HUES48 (cell line): ENCODE measurements around the gene RGL1.
A peak's percentile ranks its signal among the peaks of the same experiment; 100 is the strongest.
"Not testable (repeated sequence)": the region's sequence is repeated elsewhere in the genome, so short reads cannot be mapped to it uniquely, and the experiment has no call there.

Experiments
- H3K27ac ChIP-seq: one replicate; pipeline ENCODE4 v1.7.0; 2013; ENCODE audit warnings: low read depth, low read length, inconsistent platforms
- H3K27me3 ChIP-seq: 2 replicates; pipeline ENCODE4 v1.6.1; 2013; ENCODE audit warnings: mild to moderate bottlenecking, low read length; ENCODE audit not compliant: control insufficient read depth, insufficient read depth
- H3K36me3 ChIP-seq: 2 replicates; pipeline ENCODE4 v1.6.1; 2013; ENCODE audit warnings: low read length; ENCODE audit not compliant: control insufficient read depth, insufficient read depth
- H3K4me1 ChIP-seq: 2 replicates; pipeline ENCODE4 v1.6.1; 2013; ENCODE audit warnings: mild to moderate bottlenecking, low read length; ENCODE audit not compliant: control insufficient read depth, insufficient read depth
- H3K4me3 ChIP-seq: 2 replicates; pipeline ENCODE4 v1.5.1; 2013; ENCODE audit warnings: mild to moderate bottlenecking, low read depth, low read length
- H3K9ac ChIP-seq: 2 replicates; pipeline ENCODE4 v1.6.1; 2013; ENCODE audit warnings: mild to moderate bottlenecking, low read depth, low read length, moderate library complexity
- H3K9me3 ChIP-seq: 2 replicates; pipeline ENCODE4 v1.6.1; 2013; ENCODE audit warnings: low read length; ENCODE audit not compliant: control insufficient read depth, insufficient read depth

The RGL1 gene

GRCh38 chr1:183785921-183786320, 19.0 kb upstream of the RGL1 start:
- H3K4me1 ChIP-seq = not testable (repeated sequence)

GRCh38 chr1:183787704-183788103, 17.2 kb upstream of the RGL1 start:
- Histone ChIP-seq H3K27ac (no peak overlapping the region), H3K36me3 (no peaks in the 10 kb centered on the region), H3K9me3 (no peaks in the 10 kb centered on the region), H3K9ac (no peak overlapping the region), H3K4me3 (no peak overlapping the region), H3K27me3 (no peaks in the 10 kb centered on the region), H3K4me1 (no peaks in the 10 kb centered on the region)

More at GRCh38 chr1:183785921-183786320, 19.0 kb upstream of the RGL1 start:
- H3K9ac ChIP-seq, H3K9me3 ChIP-seq, H3K36me3 ChIP-seq, H3K4me3 ChIP-seq, H3K27ac ChIP-seq, H3K27me3 ChIP-seq: not testable (repeated sequence)

- no peak overlapping the region for H3K27ac ChIP-seq
- no peaks in the 10 kb centered on the region for H3K27me3 ChIP-seq
- no peak overlapping the region for H3K4me3 ChIP-seq
- H3K9me3 ChIP-seq = no peaks in the 10 kb centered on the region
- no peaks in the 10 kb centered on the region for H3K4me1 ChIP-seq
- no peak overlapping the region for H3K9ac ChIP-seq
- H3K36me3 ChIP-seq = no peaks in the 10 kb centered on the region
These were observed 13.6 kb upstream of the RGL1 start for GRCh38 chr1:183791319-183791718.

GRCh38 chr1:183792300-183792699, 12.6 kb upstream of the RGL1 start:
- Histone ChIP-seq H3K27ac (no peak overlapping the region), H3K27me3 (no peaks in the 10 kb centered on the region), H3K4me3 (no peak overlapping the region), H3K9ac (no peak overlapping the region), H3K36me3 (no peaks in the 10 kb centered on the region), H3K4me1 (no peaks in the 10 kb centered on the region), H3K9me3 (no peaks in the 10 kb centered on the region)

- no peaks in the 10 kb centered on the region for H3K36me3 ChIP-seq
- no peaks in the 10 kb centered on the region for H3K27me3 ChIP-seq
- no peaks in the 10 kb centered on the region for H3K4me1 ChIP-seq
- no peak overlapping the region for H3K27ac ChIP-seq
- H3K9ac ChIP-seq = no peak overlapping the region
- no peaks in the 10 kb centered on the region for H3K9me3 ChIP-seq
- no peak overlapping the region for H3K4me3 ChIP-seq
These were observed 10.8 kb upstream of the RGL1 start for GRCh38 chr1:183794088-183794487.

- H3K27ac ChIP-seq = no peak overlapping the region
- no peaks in the 10 kb centered on the region for H3K9me3 ChIP-seq
- no peak overlapping the region for H3K9ac ChIP-seq
- no peaks in the 10 kb centered on the region for H3K36me3 ChIP-seq
- H3K4me1 ChIP-seq = peaks cover 8% of the 10 kb centered on the region
- H3K27me3 ChIP-seq = peaks cover 17% of the 10 kb centered on the region
- H3K4me3 ChIP-seq = no peak overlapping the region
These were observed 4.5 kb upstream of the RGL1 start for GRCh38 chr1:183800449-183800848.

- Histone ChIP-seq H3K27ac (no peak overlapping the region), H3K9me3 (no peaks in the 10 kb centered on the region), H3K27me3 (peaks cover 29% of the 10 kb centered on the region), H3K4me1 (peaks cover 15% of the 10 kb centered on the region), H3K4me3 (no peak overlapping the region), H3K36me3 (no peaks in the 10 kb centered on the region), H3K9ac (no peak overlapping the region)
These were observed 3.3 kb upstream of the RGL1 start for GRCh38 chr1:183801649-183802048.

GRCh38 chr1:183804387-183804786, 533 bp upstream of the RGL1 start:
- Histone ChIP-seq H3K36me3 (no peaks in the 10 kb centered on the region), H3K9ac (no peak overlapping the region), H3K27ac (no peak overlapping the region), H3K27me3 (peaks cover 33% of the 10 kb centered on the region), H3K4me1 (peaks cover 24% of the 10 kb centered on the region), H3K4me3 (peak overlapping the region; percentile 77), H3K9me3 (no peaks in the 10 kb centered on the region)

- no peaks in the 10 kb centered on the region for H3K9me3 ChIP-seq
- H3K9ac ChIP-seq = no peak overlapping the region
- peaks cover 33% of the 10 kb centered on the region for H3K27me3 ChIP-seq
- H3K27ac ChIP-seq = no peak overlapping the region
- peak overlapping the region; percentile 77; the same call in 1 of the 2 replicates for H3K4me3 ChIP-seq
- H3K36me3 ChIP-seq = no peaks in the 10 kb centered on the region
- peaks cover 24% of the 10 kb centered on the region for H3K4me1 ChIP-seq
These were observed 1.2 kb downstream of the RGL1 start for GRCh38 chr1:183806125-183806524.

GRCh38 chr1:183806675-183807074, 1.8 kb downstream of the RGL1 start:
- Histone ChIP-seq H3K4me1 (peaks cover 24% of the 10 kb centered on the region), H3K9ac (no peak overlapping the region), H3K27ac (no peak overlapping the region), H3K27me3 (peaks cover 33% of the 10 kb centered on the region), H3K36me3 (no peaks in the 10 kb centered on the region), H3K9me3 (no peaks in the 10 kb centered on the region), H3K4me3 (0 out of 2 replicates have a peak overlapping the region, but pooled peaks have one; percentile 77)

- no peak overlapping the region for H3K27ac ChIP-seq
- H3K4me3 ChIP-seq = no peak overlapping the region
- no peaks in the 10 kb centered on the region for H3K36me3 ChIP-seq
- H3K9me3 ChIP-seq = no peaks in the 10 kb centered on the region
- H3K27me3 ChIP-seq = peaks cover 33% of the 10 kb centered on the region
- H3K9ac ChIP-seq = no peak overlapping the region
- peaks cover 27% of the 10 kb centered on the region for H3K4me1 ChIP-seq
These were observed 2.7 kb downstream of the RGL1 start for GRCh38 chr1:183807549-183808168.
